Neural cell (in vitro differentiated cells): ENCODE results near the gene PGM5. TPM values are rescaled to one million over a fixed set of nuclear protein-coding genes. Genes with fewer than 3 reads are reported as not detected.

Experiments used
- H2AFZ ChIP-seq: fragments of 200-600, 300-800 bp; sonication (generic), shearing (Covaris generic); 2 replicates; pipeline ENCODE4 v1.6.0; 2014; ENCODE audit warnings: low read depth, mild to moderate bottlenecking, antibody characterized with exemption, low read length, moderate library complexity
- H3F3A ChIP-seq: fragments of 200-600 bp; shearing (Covaris generic); 2 replicates; pipeline ENCODE4 v1.6.1; 2016; ENCODE audit warnings: mild to moderate bottlenecking, moderate library complexity, mixed read lengths, antibody characterized with exemption, low read length; ENCODE audit not compliant: insufficient read depth, poor library complexity, severe bottlenecking
- H3K27ac ChIP-seq: fragments of 200-600, 300-800 bp; sonication (generic), shearing (Covaris generic); 2 replicates; pipeline ENCODE4 v1.5.1; 2014; ENCODE audit warnings: mild to moderate bottlenecking, low read length, moderate library complexity
- H3K27me3 ChIP-seq: fragments of 300-800, 200-600 bp; sonication (generic), shearing (Covaris generic); 2 replicates; pipeline ENCODE4 v1.6.0; 2014; ENCODE audit warnings: mild to moderate bottlenecking, low read depth, low read length, moderate library complexity; ENCODE audit not compliant: insufficient read depth
- H3K36me3 ChIP-seq: fragments of 300-800, 200-600 bp; sonication (generic), shearing (Covaris generic); 2 replicates; pipeline ENCODE4 v1.5.1; 2014; ENCODE audit warnings: mild to moderate bottlenecking, antibody characterized with exemption, low read length, moderate library complexity; ENCODE audit not compliant: insufficient read depth
- H3K4me2 ChIP-seq: fragments of 300-800, 200-600 bp; sonication (generic), shearing (Covaris generic); 2 replicates; pipeline ENCODE4 v1.6.0; 2014; ENCODE audit warnings: mild to moderate bottlenecking, low read length
- H3K4me3 ChIP-seq: fragments of 300-800, 200-600 bp; sonication (generic), shearing (Covaris generic); 2 replicates; pipeline ENCODE4 v1.5.1; 2014; ENCODE audit warnings: mild to moderate bottlenecking, low read length, moderate library complexity
- H3K79me2 ChIP-seq: fragments of 200-600 bp; shearing (Covaris generic); replicated peaks from 2 replicates; pipeline ENCODE4 v1.6.0; 2014; ENCODE audit warnings: mild to moderate bottlenecking, low read length, moderate library complexity; ENCODE audit not compliant: insufficient read depth
- H3K9ac ChIP-seq: fragments of 300-800, 200-600 bp; sonication (generic), shearing (Covaris generic); 2 replicates; pipeline ENCODE4 v1.6.1; 2016; ENCODE audit warnings: mild to moderate bottlenecking, low read length, mixed read lengths
- H3K9me2 ChIP-seq: fragments of 200-600 bp; shearing (Covaris generic); 2 replicates; pipeline ENCODE4 v1.6.1; 2016; ENCODE audit warnings: mild to moderate bottlenecking, low read length, mixed read lengths; ENCODE audit not compliant: insufficient read depth
- H3K9me3 ChIP-seq: fragments of 200-600, 300-800 bp; sonication (generic), shearing (Covaris generic); 2 replicates; pipeline ENCODE4 v1.6.1; 2016; ENCODE audit warnings: mild to moderate bottlenecking, mixed run types, low read length, moderate library complexity, mixed read lengths
- H4K20me1 ChIP-seq: fragments of 200-600 bp; shearing (Covaris generic); 2 replicates; pipeline ENCODE4 v1.6.1; 2016; ENCODE audit warnings: mild to moderate bottlenecking, mixed run types; ENCODE audit not compliant: insufficient read depth
- CTCF ChIP-seq: fragments of 450-650 bp; IDR thresholded peaks from 2 replicates; pipeline ENCODE4 v1.5.1; 2014; ENCODE audit warnings: antibody characterized with exemption, mild to moderate bottlenecking, moderate library complexity; ENCODE audit not compliant: poor library complexity, severe bottlenecking
- EP300 ChIP-seq: fragments of 450-650 bp; conservative IDR thresholded peaks from 2 replicates; pipeline ENCODE4 v1.6.1; 2014; ENCODE audit warnings: antibody characterized with exemption, mild to moderate bottlenecking, moderate library complexity; ENCODE audit not compliant: poor library complexity, severe bottlenecking
- EZH2 ChIP-seq: fragments of 200-600, 300-800 bp; shearing (Covaris generic), sonication (generic); IDR thresholded peaks from 2 replicates; pipeline ENCODE4 v1.6.1; 2014; ENCODE audit warnings: antibody characterized with exemption, low read length, borderline replicate concordance, mild to moderate bottlenecking; ENCODE audit not compliant: insufficient read depth, poor library complexity, severe bottlenecking
- MXI1 ChIP-seq: fragments of 450-650 bp; conservative IDR thresholded peaks from 2 replicates; pipeline ENCODE4 v1.6.1; 2014; ENCODE audit warnings: antibody characterized with exemption, mild to moderate bottlenecking; ENCODE audit not compliant: poor library complexity, severe bottlenecking
- POLR2AphosphoS5 ChIP-seq: IDR thresholded peaks from 2 replicates; pipeline ENCODE4 v1.6.1; 2012
- RAD21 ChIP-seq: fragments of 450-650 bp; conservative IDR thresholded peaks from 2 replicates; pipeline ENCODE4 v1.6.1; 2014; ENCODE audit warnings: antibody characterized with exemption, mild to moderate bottlenecking, moderate library complexity
- REST ChIP-seq: IDR thresholded peaks from 2 replicates; pipeline ENCODE4 v1.6.1; 2012; ENCODE audit warnings: borderline replicate concordance
- SMC3 ChIP-seq: fragments of 450-650 bp; conservative IDR thresholded peaks from 2 replicates; pipeline ENCODE4 v1.6.1; 2014; ENCODE audit warnings: antibody characterized with exemption, mild to moderate bottlenecking, moderate library complexity; ENCODE audit not compliant: poor library complexity
- polyA plus RNA-seq: library from polyadenylated mRNA; depleted of rRNA; stranded (reverse); fragments of >200 nt; gene quantifications from 2 replicates; pipeline ENCODE4 v1.2.3, GENCODE V29; 2014

Gene PGM5
- polyA plus RNA-seq, 1 donor from 2014 or later = not detected

GRCh38 chr9:68538200-68538599, 181.8 kb downstream of the PGM5 start:
- Histone ChIP-seq H2AFZ (no peak overlapping the region), H4K20me1 (no peaks in the 10 kb centered on the region), H3F3A (no peaks in the 10 kb centered on the region), H3K27ac (no peak overlapping the region), H3K27me3 (no peaks in the 10 kb centered on the region), H3K79me2 (no peaks in the 10 kb centered on the region), H3K36me3 (no peaks in the 10 kb centered on the region), H3K9me2 (no peaks in the 10 kb centered on the region), H3K4me3 (no peak overlapping the region), H3K4me2 (no peak overlapping the region), H3K9me3 (no peaks in the 10 kb centered on the region), H3K9ac (no peak overlapping the region)
- no peak for TF ChIP-seq RAD21
- no peak for TF ChIP-seq MXI1
- TF ChIP-seq EP300 = no peak
- TF ChIP-seq POLR2AphosphoS5 = no peak
- TF ChIP-seq CTCF = no peak
- TF ChIP-seq SMC3 = no peak
- no peak for TF ChIP-seq EZH2
- TF ChIP-seq REST = no peak

- H2AFZ ChIP-seq = no peak within 1 kb of the TSS
- no peaks in the 10 kb centered on the region for H3F3A ChIP-seq
- H3K27ac ChIP-seq = no peak within 1 kb of the TSS
Measured at GRCh38 chr9:68540712-68541535, 184.5 kb downstream of the PGM5 start, which contains the start of gene TMEM252. TSS of gene TMEM252 (minus strand) at chr9:68540883. CDS start at chr9:68540814, 69 bp downstream.

More at GRCh38 chr9:68540712-68541535, 184.5 kb downstream of the PGM5 start, which contains the start of gene TMEM252:
- no peaks in the 10 kb centered on the region for H3K27me3 ChIP-seq
- H3K9me2 ChIP-seq = no peaks in the 10 kb centered on the region
- no peak for TF ChIP-seq POLR2AphosphoS5
- no peak for TF ChIP-seq RAD21
- no peak for TF ChIP-seq EP300
- no peak for TF ChIP-seq CTCF
- no peak for TF ChIP-seq SMC3
- no peak within 1 kb of the TSS for H3K4me3 ChIP-seq
- H4K20me1 ChIP-seq = no peaks in the 10 kb centered on the region
- H3K36me3 ChIP-seq = no peaks in the 10 kb centered on the region
- no peak within 1 kb of the TSS for H3K4me2 ChIP-seq
- H3K79me2 ChIP-seq = no peaks in the 10 kb centered on the region
- H3K9ac ChIP-seq = no peak within 1 kb of the TSS
- no peaks in the 10 kb centered on the region for H3K9me3 ChIP-seq
